HG03045 (cell line): ENCODE results near the gene APBA1.

ENCODE experiments used
- ATAC-seq: cut with Tn5 transposase; IDR thresholded peaks from one replicate; pipeline ENCODE4 v1.9.1; 2021; ENCODE audit warnings: mild to moderate bottlenecking, moderate library complexity; ENCODE audit not compliant: unreplicated experiment

Gene APBA1

GRCh38 chr9:69579760-69580581 lies 92.2 kb downstream of the APBA1 start:
- ATAC-seq: no peak

DNA sequence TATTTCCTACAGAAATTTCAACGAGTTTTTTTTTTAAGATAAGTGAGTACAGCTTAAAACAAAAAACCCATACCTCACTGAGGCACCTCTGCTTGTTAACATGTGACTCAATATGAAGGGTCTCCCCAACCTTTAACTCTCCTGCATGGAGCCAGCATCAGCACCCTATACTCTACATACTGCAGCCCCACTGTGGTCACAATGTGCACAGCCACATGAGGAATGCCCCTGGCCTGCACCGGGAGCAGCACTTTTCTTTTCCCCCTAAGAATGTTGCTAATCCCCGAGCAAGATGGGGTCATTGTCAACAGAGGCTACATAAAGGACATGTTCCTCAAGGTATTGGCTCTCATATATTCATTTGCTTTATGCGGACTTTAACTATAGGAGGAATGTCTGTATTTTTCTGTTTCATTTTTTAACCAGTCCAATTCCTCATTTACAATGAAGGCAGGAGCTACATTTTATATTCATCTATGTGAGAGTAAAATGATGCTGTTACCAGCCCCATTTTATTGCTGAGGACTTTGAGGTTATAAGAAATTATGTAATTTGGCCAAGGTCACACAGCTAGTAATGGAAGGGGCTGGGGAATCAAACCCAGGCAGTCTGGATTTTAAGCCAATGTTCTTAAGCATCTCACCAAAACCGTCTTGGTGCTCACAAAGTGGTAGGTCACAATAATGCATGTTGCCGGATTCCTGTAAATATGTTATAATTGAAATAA lies 93.0 kb downstream of the APBA1 start:
- ATAC-seq: no peak

DNA sequence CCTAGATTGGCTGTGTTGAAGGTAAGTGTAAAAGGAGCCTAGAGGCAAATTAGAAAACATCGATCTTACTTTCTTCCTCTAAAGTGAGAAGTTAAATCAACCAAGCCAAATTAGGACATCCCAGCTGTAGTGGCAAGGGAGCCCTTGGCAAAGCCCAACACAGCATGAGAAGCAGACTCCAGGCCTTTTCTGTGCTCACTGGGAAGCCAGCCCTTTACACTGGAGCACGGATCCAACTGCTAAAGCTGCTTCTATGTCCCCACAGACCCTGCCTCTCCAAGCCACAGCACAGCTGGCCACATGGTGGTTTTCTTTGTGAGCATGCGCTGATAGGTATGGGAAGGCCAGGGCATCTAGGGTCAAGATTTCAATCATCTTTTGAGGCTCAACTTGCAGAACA lies 94.1 kb downstream of the APBA1 start:
- no peak for ATAC-seq

DNA sequence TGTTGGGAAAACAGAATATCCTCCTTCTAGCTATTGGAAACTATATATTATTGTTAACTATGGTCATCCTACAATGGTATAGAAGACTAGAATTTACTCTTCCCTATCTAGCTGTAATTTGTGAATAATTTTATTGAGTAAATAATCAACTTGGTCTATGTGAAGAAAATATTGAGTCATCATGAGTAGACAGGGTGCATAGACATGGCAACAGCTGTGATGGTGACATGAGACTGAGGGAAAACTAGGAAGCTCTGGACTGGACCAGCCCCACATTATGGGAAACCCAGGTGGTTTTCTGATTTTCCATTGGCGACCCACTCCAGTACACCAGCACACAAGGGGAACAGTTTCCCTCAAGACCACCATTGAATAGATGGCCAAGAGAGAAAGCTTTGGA lies 95.0 kb downstream of the APBA1 start:
- ATAC-seq: no peak

GRCh38 chr9:69574057-69574456 lies 98.1 kb downstream of the APBA1 start:
- no peak for ATAC-seq

GRCh38 chr9:69573651-69574050 lies 98.5 kb downstream of the APBA1 start:
- no peak for ATAC-seq

DNA sequence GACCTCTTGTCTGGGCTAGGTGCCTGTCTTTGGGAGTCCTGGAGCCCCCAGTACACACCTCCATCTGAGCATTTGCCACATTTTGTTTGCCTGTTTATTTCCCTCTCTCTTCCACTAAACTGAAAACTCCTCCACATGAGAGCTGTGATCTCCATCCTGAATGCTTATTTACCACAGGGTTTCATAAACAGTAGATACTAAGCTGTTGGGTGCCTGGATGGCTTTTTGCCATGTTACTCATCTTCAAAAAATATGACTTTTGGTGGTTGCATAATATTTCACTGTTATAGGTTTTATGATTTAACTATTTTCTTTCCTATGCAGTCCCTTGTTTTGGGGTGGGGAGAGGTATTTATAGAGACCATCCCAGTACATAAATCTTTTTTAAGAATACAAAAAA lies 99.6 kb downstream of the APBA1 start:
- ATAC-seq: no peak

GRCh38 chr9:69571032-69571431 lies 101.1 kb downstream of the APBA1 start:
- ATAC-seq: no peak

DNA sequence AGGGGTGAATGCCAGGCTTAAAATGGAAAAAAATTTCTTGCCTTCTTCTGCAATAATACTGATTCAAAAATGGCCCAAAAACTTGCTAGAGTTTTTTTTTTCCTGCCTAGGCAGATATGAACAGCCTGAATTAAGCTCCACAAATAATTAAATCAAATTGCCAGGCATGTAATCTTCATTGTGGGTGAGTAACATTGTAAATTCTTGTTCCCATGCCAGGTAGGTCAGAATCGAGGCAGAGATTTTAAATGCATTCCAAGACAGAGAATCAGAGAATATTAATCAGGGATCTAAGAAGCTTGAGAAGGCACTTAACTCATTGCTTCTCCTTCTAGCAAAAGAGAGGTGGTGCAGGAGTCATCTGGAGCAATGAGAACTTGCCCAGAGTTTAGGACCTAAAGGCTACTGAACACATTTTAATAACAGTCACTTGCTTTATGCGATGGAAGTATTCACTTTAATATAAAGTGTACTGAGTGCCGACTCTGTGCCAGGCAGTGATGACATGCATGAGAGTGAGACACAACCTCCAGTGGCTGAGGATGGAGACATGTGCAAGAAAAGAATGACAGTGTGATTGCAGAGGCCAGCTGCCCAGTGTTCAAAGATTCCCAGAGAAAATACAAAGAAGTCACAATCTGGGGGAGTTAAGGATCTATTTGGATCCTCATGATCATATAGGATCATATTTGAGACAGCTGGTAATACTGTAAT lies 102.3 kb downstream of the APBA1 start:
- no peak for ATAC-seq

DNA sequence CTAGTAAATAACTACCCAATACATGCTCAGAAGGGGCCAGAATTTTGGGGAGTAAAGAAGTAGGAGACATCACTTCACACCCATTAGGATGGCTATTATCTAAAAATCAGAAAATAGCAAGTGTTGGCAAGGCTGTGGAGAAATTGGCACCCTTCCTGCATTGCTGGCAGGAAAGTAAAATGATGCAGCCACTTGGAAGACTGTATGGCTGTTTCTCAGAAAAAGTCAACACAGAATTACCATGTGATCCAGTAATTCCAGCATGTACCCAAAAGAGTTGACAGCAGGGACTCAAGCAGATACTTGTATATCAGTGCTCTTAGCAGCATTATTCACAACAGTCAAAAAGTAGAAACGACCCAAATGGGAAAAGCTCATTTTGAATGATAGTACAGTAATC lies 107.6 kb downstream of the APBA1 start:
- ATAC-seq: no peak

GRCh38 chr9:69559126-69559525 lies 113.0 kb downstream of the APBA1 start:
- ATAC-seq: no peak

- ATAC-seq: no peak
These were observed 115.5 kb downstream of the APBA1 start for GRCh38 chr9:69556707-69557106.

DNA sequence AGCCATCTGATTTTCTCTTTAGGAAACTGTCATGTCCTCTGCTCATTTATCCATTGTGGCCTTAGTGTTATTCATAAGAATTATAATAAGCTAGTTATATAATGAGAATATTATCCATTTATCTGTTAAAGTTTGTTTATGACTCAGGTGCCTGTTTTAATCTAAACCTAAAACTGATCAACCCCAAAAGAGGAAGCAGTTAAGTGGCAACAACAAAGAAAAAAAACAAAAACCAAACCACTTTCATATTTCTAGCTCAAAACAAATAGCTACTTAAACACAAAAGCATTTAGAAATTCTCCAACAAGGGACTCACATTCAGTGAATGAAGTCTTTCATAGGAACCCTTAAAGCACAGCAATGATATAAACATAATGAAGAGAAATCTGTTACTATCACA lies 116.4 kb downstream of the APBA1 start:
- ATAC-seq: no peak

DNA sequence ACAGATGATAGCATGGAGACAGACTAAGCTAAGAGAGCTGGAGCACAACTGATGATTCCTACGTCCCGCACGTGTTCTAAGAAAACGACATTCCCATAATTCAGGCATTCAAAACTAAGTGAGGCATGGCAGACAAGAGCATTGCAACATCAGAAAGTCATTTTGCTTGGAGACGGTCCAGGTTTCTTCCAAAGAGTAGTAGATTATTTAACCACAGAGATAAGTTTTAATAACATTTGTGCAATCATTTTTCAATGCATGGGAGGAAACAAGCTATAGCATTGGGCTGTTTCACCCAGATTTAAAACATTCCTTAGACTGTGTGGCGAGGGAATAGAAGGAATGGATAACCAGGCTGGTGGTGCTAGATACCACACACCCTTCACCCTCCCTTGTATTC lies 117.2 kb downstream of the APBA1 start:
- no peak for ATAC-seq

- no peak for ATAC-seq
These were observed 122.6 kb downstream of the APBA1 start for GRCh38 chr9:69549310-69550202.

DNA sequence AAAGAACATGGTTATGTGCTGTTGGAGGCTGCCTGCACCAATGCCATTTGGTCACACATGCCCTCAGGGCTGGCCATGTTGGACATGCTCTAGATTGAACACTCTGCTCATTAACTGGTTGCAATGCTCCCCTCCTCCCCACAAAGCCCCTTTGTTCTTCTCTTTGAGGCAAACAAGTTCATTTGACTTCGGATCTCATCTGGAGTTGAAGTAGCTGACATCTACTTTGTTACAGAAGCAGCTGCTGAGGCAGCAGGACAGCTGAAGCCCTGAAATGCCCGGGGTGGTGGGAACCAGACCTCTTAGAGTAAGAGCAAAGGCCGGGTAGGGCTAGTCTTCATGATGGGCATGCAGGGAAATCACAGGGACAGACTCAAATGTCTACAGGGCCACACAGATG lies 123.5 kb downstream of the APBA1 start:
- ATAC-seq: no peak

- ATAC-seq: no peak
These were observed 125.9 kb downstream of the APBA1 start for GRCh38 chr9:69546265-69546664.

DNA sequence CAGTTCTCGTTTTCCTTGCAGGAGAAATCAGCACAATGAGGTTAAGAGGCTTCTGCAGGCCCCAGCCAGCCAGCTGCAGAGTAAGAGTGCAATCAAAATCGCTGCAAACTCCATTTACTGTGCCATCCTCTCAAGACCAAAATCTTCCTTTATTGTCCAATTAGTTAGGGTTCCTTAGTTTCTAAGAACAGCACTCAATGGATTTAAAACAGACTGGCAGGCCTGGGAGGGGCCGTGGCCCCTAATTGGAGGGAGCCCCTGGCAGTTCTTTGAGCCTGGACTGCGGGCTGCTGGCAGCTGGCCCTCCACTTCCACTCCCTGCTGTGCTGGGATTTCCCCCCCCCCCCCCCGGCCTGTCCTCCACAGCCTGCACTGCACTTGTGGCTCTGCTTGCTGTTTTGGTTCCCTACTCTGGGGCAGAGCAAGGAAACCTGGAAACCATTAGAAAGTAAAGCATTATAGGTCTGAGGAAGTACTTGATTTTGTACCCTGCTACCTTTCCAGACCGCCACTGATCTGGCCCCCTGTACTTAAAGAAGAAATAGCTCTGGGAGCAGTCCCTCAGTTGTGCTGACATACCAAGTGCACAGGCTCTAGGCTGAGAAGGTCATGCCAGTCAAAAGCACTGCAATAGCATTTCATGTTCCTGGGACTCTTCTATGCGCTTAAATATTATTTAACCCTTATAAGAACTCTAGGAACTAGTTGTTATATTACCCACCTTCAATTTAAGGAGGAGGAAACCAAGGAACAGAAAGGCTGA lies 129.0 kb downstream of the APBA1 start:
- ATAC-seq: no peak

DNA sequence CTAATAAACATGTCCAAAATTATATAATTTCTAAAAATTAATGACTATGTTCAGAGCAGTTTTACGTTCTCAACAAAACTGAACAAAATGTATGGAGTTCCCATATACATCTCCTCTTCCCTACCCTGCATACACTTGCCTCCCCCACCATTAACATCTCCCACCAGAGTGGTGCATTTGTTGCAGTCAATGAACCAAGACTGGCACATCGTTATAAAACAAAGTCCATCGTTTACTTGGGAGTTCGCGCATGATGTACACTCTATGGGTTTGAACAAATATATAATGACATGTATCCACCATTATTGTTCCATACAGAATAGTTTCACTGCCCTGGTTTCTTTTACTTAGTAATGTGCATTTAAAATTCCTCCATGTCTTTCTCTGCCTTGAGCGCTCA lies 130.1 kb downstream of the APBA1 start:
- no peak for ATAC-seq

- ATAC-seq: no peak
These were observed 136.3 kb downstream of the APBA1 start for GRCh38 chr9:69535911-69536310.
